Astrocyte (in vitro differentiated cells and primary cell): ENCODE measurements around the gene AP2S1. TPM values are rescaled to one million over a fixed set of nuclear protein-coding genes. Genes with fewer than 3 reads are reported as not detected.

Experiments used
- DNase-seq: peaks from one replicate; pipeline ENCODE4 v3.0.0-alpha.2; 2010; ENCODE audit warnings: low read depth
- FAIRE-seq: peaks from 2 replicates; lab custom pipeline; 2011; peaks lifted over from hg19 to GRCh38; lab: Jason Lieb, UNC
- H2AFZ ChIP-seq: 2 replicates; pipeline ENCODE4 v1.6.0; 2012; ENCODE audit warnings: low read depth, low read length, inconsistent platforms
- H3K27ac ChIP-seq: 2 replicates; pipeline ENCODE4 v1.5.1; 2011; ENCODE audit warnings: low read depth, low read length, inconsistent platforms
- H3K27me3 ChIP-seq: 2 replicates; pipeline ENCODE4 v1.6.0; 2011; ENCODE audit warnings: low read length, inconsistent platforms; ENCODE audit not compliant: insufficient read depth
- H3K36me3 ChIP-seq: 2 replicates; pipeline ENCODE4 v1.5.1; 2011; ENCODE audit warnings: low read length, inconsistent platforms; ENCODE audit not compliant: insufficient read depth
- H3K4me1 ChIP-seq: 2 replicates; pipeline ENCODE4 v1.5.1; 2011; ENCODE audit warnings: low read length, inconsistent platforms; ENCODE audit not compliant: insufficient read depth
- H3K4me2 ChIP-seq: 2 replicates; pipeline ENCODE4 v1.6.0; 2012; ENCODE audit warnings: low read length, inconsistent platforms
- H3K4me3 ChIP-seq: 2 replicates; pipeline ENCODE4 v1.5.1; 2011; ENCODE audit warnings: low read depth, mild to moderate bottlenecking, low read length, inconsistent platforms; ENCODE audit not compliant: insufficient read depth
- H3K79me2 ChIP-seq: 2 replicates; pipeline ENCODE4 v1.6.0; 2012; ENCODE audit warnings: mild to moderate bottlenecking, low read length, inconsistent platforms; ENCODE audit not compliant: insufficient read depth
- H3K9ac ChIP-seq: 2 replicates; pipeline ENCODE4 v1.6.0; 2012; ENCODE audit warnings: mild to moderate bottlenecking, low read length, inconsistent platforms
- H3K9me3 ChIP-seq: 2 replicates; pipeline ENCODE4 v1.5.1; 2012; ENCODE audit warnings: low read depth, mild to moderate bottlenecking, low read length, inconsistent platforms; ENCODE audit not compliant: insufficient read depth
- H4K20me1 ChIP-seq: 2 replicates; pipeline ENCODE4 v1.6.0; 2012; ENCODE audit warnings: low read length, inconsistent platforms; ENCODE audit not compliant: insufficient read depth
- H3K27ac Mint-ChIP-seq: one replicate; pipeline ENCODE4 v1.8.0; 2021; ENCODE audit warnings: mild to moderate bottlenecking, mixed read lengths; ENCODE audit not compliant: unreplicated experiment
- H3K27me3 Mint-ChIP-seq: one replicate; pipeline ENCODE4 v1.8.0; 2021; ENCODE audit warnings: low read depth, mixed read lengths; ENCODE audit not compliant: unreplicated experiment
- H3K36me3 Mint-ChIP-seq: one replicate; pipeline ENCODE4 v1.8.0; 2021; ENCODE audit warnings: low read depth, mixed read lengths; ENCODE audit not compliant: unreplicated experiment
- H3K4me1 Mint-ChIP-seq: one replicate; pipeline ENCODE4 v1.8.0; 2021; ENCODE audit warnings: low read depth, mixed read lengths; ENCODE audit not compliant: unreplicated experiment
- H3K4me3 Mint-ChIP-seq: one replicate; pipeline ENCODE4 v1.8.0; 2021; ENCODE audit warnings: mild to moderate bottlenecking, moderate library complexity, mixed read lengths; ENCODE audit not compliant: unreplicated experiment
- H3K9me3 Mint-ChIP-seq: one replicate; pipeline ENCODE4 v1.8.0; 2021; ENCODE audit warnings: mild to moderate bottlenecking, mixed read lengths; ENCODE audit not compliant: unreplicated experiment
- CTCF ChIP-seq: IDR thresholded peaks from 2 replicates; pipeline ENCODE4 v1.5.1; 2011; ENCODE audit warnings: low read depth, mild to moderate bottlenecking, inconsistent platforms, low read length, moderate library complexity; ENCODE audit not compliant: insufficient read depth
- EZH2 ChIP-seq: IDR thresholded peaks from 2 replicates; pipeline ENCODE4 v1.6.1; 2012; ENCODE audit warnings: mild to moderate bottlenecking, low read length, inconsistent platforms; ENCODE audit not compliant: insufficient read depth
- total RNA-seq: library from RNA; stranded (reverse); gene quantifications from 2 replicates; pipeline ENCODE4 v1.2.1, GENCODE V29; 2021

The AP2S1 gene
- total RNA-seq, 1 donor from 2014 or later = 278 TPM

GRCh38 chr19:46863818-46864629, 13.4 kb upstream of the AP2S1 start:
- H3K36me3 ChIP-seq = no peaks in the 10 kb centered on the region
- peak overlapping the region; percentile 24 for H3K27ac ChIP-seq
- no peak for FAIRE-seq
- H2AFZ ChIP-seq = no peak overlapping the region
- peak overlapping the region; percentile 73 for H3K4me3 ChIP-seq
- no peaks in the 10 kb centered on the region for H3K9me3 ChIP-seq
- Mint-ChIP-seq H3K27ac (no peak overlapping the region), H3K4me1 (peaks cover 28% of the 10 kb centered on the region), H3K4me3 (no peak overlapping the region), H3K36me3 (no peaks in the 10 kb centered on the region), H3K27me3 (no peaks in the 10 kb centered on the region), H3K9me3 (no peaks in the 10 kb centered on the region)
- DNase-seq = peak; percentile 90
- H3K79me2 ChIP-seq = peaks cover 78% of the 10 kb centered on the region
- H3K9ac ChIP-seq = peak overlapping the region; percentile 84
- H3K4me1 ChIP-seq = peaks cover 48% of the 10 kb centered on the region
- peaks cover 76% of the 10 kb centered on the region for H4K20me1 ChIP-seq
- peak overlapping the region; percentile 96 for H3K4me2 ChIP-seq
- H3K27me3 ChIP-seq = no peaks in the 10 kb centered on the region
- TF ChIP-seq EZH2 = no peak

GRCh38 chr19:46862974-46863632, 12.5 kb upstream of the AP2S1 start:
- H3K4me2 ChIP-seq = peak overlapping the region; percentile 96
- H3K27me3 ChIP-seq = no peaks in the 10 kb centered on the region
- Mint-ChIP-seq H3K36me3 (no peaks in the 10 kb centered on the region), H3K9me3 (no peaks in the 10 kb centered on the region), H3K4me3 (no peak overlapping the region), H3K4me1 (peaks cover 28% of the 10 kb centered on the region), H3K27ac (no peak overlapping the region), H3K27me3 (no peaks in the 10 kb centered on the region)
- peaks cover 67% of the 10 kb centered on the region for H4K20me1 ChIP-seq
- H2AFZ ChIP-seq = no peak overlapping the region
- DNase-seq (no peak), FAIRE-seq (no peak)
- TF ChIP-seq CTCF = no peak
- TF ChIP-seq EZH2 = no peak
- H3K4me3 ChIP-seq = peak overlapping the region; percentile 73
- no peak overlapping the region for H3K27ac ChIP-seq
- H3K9me3 ChIP-seq = no peaks in the 10 kb centered on the region
- peak overlapping the region; percentile 84 for H3K9ac ChIP-seq
- H3K79me2 ChIP-seq = peaks cover 69% of the 10 kb centered on the region
- peaks cover 48% of the 10 kb centered on the region for H3K4me1 ChIP-seq
- no peaks in the 10 kb centered on the region for H3K36me3 ChIP-seq

GRCh38 chr19:46862503-46862834, 11.8 kb upstream of the AP2S1 start:
- Mint-ChIP-seq H3K36me3 (no peaks in the 10 kb centered on the region), H3K27me3 (no peaks in the 10 kb centered on the region), H3K9me3 (no peaks in the 10 kb centered on the region), H3K27ac (no peak overlapping the region), H3K4me3 (no peak overlapping the region), H3K4me1 (peaks cover 27% of the 10 kb centered on the region)
- H3K36me3 ChIP-seq = no peaks in the 10 kb centered on the region
- DNase-seq (no peak), FAIRE-seq (no peak)
- no peak overlapping the region for H2AFZ ChIP-seq
- no peaks in the 10 kb centered on the region for H3K27me3 ChIP-seq
- H3K79me2 ChIP-seq = peaks cover 62% of the 10 kb centered on the region
- no peak for TF ChIP-seq CTCF
- TF ChIP-seq EZH2 = no peak
- H3K4me1 ChIP-seq = peaks cover 48% of the 10 kb centered on the region
- peaks cover 61% of the 10 kb centered on the region for H4K20me1 ChIP-seq
- H3K4me2 ChIP-seq = peak overlapping the region; percentile 96
- no peaks in the 10 kb centered on the region for H3K9me3 ChIP-seq
- H3K4me3 ChIP-seq = peak overlapping the region; percentile 73
- peak overlapping the region; percentile 84 for H3K9ac ChIP-seq
- no peak overlapping the region for H3K27ac ChIP-seq
